ENCODE results near the gene HNRNPA1. TPM values are rescaled to one million over a fixed set of nuclear protein-coding genes. Genes with fewer than 3 reads are reported as not detected.

HNRNPA1 gene
- total and polyA plus RNA-seq, 2 donors (not counting 3 experiments of a cell fraction or from before 2014, with no cell fraction given): 566 to 1,470 TPM

GRCh38 chr12:54259194-54260011, 21.1 kb upstream of the HNRNPA1 start:
- intact Hi-C loops (cut with micrococcal nuclease): loop anchor here (1.0 to 2.0 kb wide), 3 partner anchors 20 to 99 kb away; partner anchors contain the start of gene COPZ1
- FAIRE-seq (peak; percentile 84), DNase-seq (ENCODE audit: low read depth, low spot score) (peak; percentile 90)
- dilution Hi-C loops (cut with MboI; ENCODE audit: extremely low pct_ligation_motif_present, low sequenced_read_pairs): no loop called here
- TSS peak; percentile 86 for BruUV-seq (replicated peaks)
- Histone ChIP-seq H3K9me1 (replicated peaks; ENCODE audit: control insufficient read depth, extremely low read depth, insufficient read depth, low read length) (no peaks in the 10 kb centered on the region), H3K79me2 (ENCODE audit: control insufficient read depth, insufficient read depth, low read length) (peaks cover 42% of the 10 kb centered on the region), H3K27ac (ENCODE audit: insufficient read depth, low read depth, low read length) (peak overlapping the region; percentile 74), H3K36me3 (ENCODE audit: control insufficient read depth in 2 of 2, extremely low read depth in 1 of 2, insufficient read depth in 2 of 2, low read length in 2 of 2) (peaks cover 7% of the 10 kb centered on the region in 2 experiments), H2AFZ (ENCODE audit: low read depth, low read length) (no peak overlapping the region), H3K4me1 (ENCODE audit: control insufficient read depth, extremely low read depth, insufficient read depth, low read length) (peaks cover 40% of the 10 kb centered on the region), H4K20me1 (replicated peaks; ENCODE audit: control insufficient read depth, extremely low read depth, insufficient read depth, low read length) (no peaks in the 10 kb centered on the region), H3K4me2 (ENCODE audit: insufficient read depth, low read length) (peak overlapping the region; percentile 91), H3K9ac (replicated peaks; ENCODE audit: extremely low read depth, insufficient read depth, low read length) (peak overlapping the region; percentile 74), H3K27me3 (ENCODE audit: control insufficient read depth in 2 of 2, insufficient read depth in 2 of 2, low read length in 2 of 2) (no peaks in the 10 kb centered on the region), H3K4me3 (replicated peaks in 1 of 3; ENCODE audit: insufficient read depth in 1 of 3, low read depth in 1 of 3, low read length in 3 of 3) (peak overlapping the region; percentile 10 to 76 (median 31)), H3K9me3 (replicated peaks; ENCODE audit: control insufficient read depth, insufficient read depth, low read length) (no peaks in the 10 kb centered on the region)
- ChIA-PET CTCF (interaction anchor here (1.0 to 4.0 kb wide), 13 partner anchors 8 to 140 kb away, joined by 3 to 41 read pairs (median 4); partner anchors contain the start of genes CBX5, COPZ1 and HNRNPA1), POLR2A (interaction anchor here (1.6 to 6.6 kb wide), 2 partner anchors 21 to 24 kb away, joined by 4 to 29 read pairs; partner anchors contain the start of genes CBX5 and HNRNPA1)
- TF ChIP-seq JUN (IDR thresholded peaks at IDR 0.05; ENCODE audit: borderline replicate concordance, insufficient read depth, insufficient read length, low read depth) (no peak), MYC (IDR thresholded peaks at IDR 0.05; ENCODE audit: low read depth, low read length) (no peak), POLR2AphosphoS5 (IDR thresholded peaks at IDR 0.05; ENCODE audit: insufficient read depth, low read depth, low read length) (peak; percentile 61), GATA2 (IDR thresholded peaks at IDR 0.05; ENCODE audit: insufficient read depth, insufficient read length, low read depth, low read length) (peak; percentile 68), CTCF (IDR thresholded peaks at IDR 0.05; ENCODE audit: extremely low read depth in 1 of 2, insufficient read depth in 1 of 2, low read depth in 1 of 2, low read length in 2 of 2) (no peak), POLR2A (IDR thresholded peaks at IDR 0.05; ENCODE audit: low read depth, low read length) (peak; percentile 49), MAX (IDR thresholded peaks at IDR 0.05; ENCODE audit: insufficient read depth, insufficient read length) (peak; percentile 19), EZH2 (IDR thresholded peaks at IDR 0.05; ENCODE audit: borderline replicate concordance, low read depth, low read length, severe bottlenecking) (no peak), FOS (IDR thresholded peaks at IDR 0.05; ENCODE audit: borderline replicate concordance, insufficient read depth, low read length) (peak; percentile 50)
